HEK293 (cell line): ENCODE measurements around the gene PGGT1B.

Experiments
- SP2 ChIP-seq: fragments of 450-650 bp; formaldehyde crosslinking; IDR thresholded peaks from 2 replicates; pipeline ENCODE4 v1.5.1; 2016; ENCODE audit warnings: missing biosample characterization, missing genetic modification characterization
- TF ChIP-seq, protein P1 (sequence below): fragments of 450-650 bp; formaldehyde crosslinking; IDR thresholded peaks from 2 replicates; pipeline ENCODE4 v1.5.1; 2016; ENCODE audit warnings: missing biosample characterization, missing genetic modification characterization
- TF ChIP-seq, protein P2 (sequence below): fragments of 450-650 bp; formaldehyde crosslinking; IDR thresholded peaks from 2 replicates; pipeline ENCODE4 v1.5.1; 2017; ENCODE audit warnings: missing biosample characterization, missing genetic modification characterization

DNA sequence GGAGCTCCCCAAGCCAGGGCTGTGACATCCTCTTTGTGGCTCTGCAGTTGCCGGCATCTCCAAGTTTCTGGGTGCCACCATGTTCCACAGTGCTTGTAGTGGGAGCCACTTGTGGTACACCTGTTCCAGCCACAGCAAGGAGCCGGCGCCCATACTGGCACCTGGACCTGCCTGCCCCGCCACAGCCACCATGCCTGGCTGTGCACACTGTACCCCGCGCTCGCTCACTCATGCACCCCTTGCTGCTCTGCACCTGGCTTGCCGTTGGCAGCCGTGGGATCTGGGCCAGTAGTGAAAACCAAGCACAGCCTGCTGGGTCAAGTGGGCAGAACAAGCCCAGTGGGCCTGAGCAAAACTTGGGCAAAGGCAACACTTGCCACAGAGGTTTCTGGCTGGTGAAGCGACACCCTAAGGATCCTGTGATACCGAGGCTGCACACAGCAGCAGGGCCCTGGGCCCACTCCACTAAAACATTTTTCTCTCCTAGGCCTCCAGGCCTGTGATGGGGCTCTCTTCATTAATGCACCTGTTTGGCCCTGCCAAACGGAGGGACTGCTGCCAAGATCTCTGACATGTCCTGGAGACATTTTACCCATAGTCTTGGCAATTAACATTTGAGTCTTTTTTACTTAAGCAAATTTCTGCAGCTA, 95.8 kb downstream of the PGGT1B start:
- TF ChIP-seq SP2 (tag by site-specific recombination) = no peak
- TF ChIP-seq, protein P1, sequence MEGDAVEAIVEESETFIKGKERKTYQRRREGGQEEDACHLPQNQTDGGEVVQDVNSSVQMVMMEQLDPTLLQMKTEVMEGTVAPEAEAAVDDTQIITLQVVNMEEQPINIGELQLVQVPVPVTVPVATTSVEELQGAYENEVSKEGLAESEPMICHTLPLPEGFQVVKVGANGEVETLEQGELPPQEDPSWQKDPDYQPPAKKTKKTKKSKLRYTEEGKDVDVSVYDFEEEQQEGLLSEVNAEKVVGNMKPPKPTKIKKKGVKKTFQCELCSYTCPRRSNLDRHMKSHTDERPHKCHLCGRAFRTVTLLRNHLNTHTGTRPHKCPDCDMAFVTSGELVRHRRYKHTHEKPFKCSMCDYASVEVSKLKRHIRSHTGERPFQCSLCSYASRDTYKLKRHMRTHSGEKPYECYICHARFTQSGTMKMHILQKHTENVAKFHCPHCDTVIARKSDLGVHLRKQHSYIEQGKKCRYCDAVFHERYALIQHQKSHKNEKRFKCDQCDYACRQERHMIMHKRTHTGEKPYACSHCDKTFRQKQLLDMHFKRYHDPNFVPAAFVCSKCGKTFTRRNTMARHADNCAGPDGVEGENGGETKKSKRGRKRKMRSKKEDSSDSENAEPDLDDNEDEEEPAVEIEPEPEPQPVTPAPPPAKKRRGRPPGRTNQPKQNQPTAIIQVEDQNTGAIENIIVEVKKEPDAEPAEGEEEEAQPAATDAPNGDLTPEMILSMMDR = no peak
- TF ChIP-seq, protein P2, sequence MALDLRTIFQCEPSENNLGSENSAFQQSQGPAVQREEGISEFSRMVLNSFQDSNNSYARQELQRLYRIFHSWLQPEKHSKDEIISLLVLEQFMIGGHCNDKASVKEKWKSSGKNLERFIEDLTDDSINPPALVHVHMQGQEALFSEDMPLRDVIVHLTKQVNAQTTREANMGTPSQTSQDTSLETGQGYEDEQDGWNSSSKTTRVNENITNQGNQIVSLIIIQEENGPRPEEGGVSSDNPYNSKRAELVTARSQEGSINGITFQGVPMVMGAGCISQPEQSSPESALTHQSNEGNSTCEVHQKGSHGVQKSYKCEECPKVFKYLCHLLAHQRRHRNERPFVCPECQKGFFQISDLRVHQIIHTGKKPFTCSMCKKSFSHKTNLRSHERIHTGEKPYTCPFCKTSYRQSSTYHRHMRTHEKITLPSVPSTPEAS (tag by site-specific recombination) = no peak
